ENCODE measurements around the gene COL8A2.

COL8A2 gene

DNA sequence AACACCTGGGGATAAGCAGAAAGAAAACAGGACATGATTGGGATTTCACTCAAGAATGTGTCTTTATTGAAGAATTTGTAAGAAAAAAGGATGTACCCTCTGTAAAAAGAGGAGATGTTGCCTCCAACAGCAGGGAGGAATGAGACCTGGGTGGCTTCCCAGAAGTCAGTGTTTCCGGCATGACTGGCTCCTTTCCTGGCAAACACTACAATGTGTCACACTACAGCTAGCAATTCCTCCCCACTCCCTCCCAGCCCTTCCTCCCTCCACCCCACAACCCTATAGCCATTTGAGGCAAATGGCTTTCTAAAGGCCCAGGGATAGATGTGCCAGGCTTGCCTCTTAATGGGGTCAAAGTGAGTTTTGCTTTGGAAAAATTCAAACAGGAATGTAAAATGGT lies 11.5 kb upstream of the COL8A2 start:
- no peak for TF ChIP-seq CTCF (IDR thresholded peaks at IDR 0.05; ENCODE audit: control insufficient read depth, insufficient read depth, low read depth, low read length, missing control alignments)
- DNase-seq (ENCODE audit: low read depth): peak; percentile 66
- H3K4me3 ChIP-seq (ENCODE audit: control insufficient read depth, low read depth, low read length): no peak overlapping the region

DNA sequence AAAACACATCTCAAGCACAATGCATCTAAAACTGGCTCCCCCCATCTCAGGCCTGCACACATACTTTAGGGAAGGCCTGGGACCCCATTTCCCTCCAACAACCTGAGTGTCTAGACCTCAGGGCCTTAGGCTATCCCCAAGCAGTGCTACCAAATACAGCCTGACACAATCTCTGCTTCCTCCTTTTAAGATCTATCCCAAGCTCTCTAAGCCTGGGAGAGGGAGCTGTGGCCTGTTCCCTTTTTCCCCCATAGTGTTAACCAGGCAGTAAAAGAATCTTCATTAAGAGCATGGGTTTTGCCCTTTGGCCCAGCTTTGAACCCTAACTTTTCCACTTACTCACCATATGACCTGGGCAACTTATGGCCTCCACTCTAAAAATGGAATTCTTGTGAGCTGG lies 10.8 kb upstream of the COL8A2 start:
- no peak for TF ChIP-seq CTCF (IDR thresholded peaks at IDR 0.05; ENCODE audit: control insufficient read depth, insufficient read depth, low read depth, low read length, missing control alignments)
- H3K4me3 ChIP-seq (ENCODE audit: control insufficient read depth, low read depth, low read length): no peak overlapping the region
- DNase-seq (ENCODE audit: low read depth): no peak

- DNase-seq (ENCODE audit: low read depth): no peak
- H3K4me3 ChIP-seq (ENCODE audit: control insufficient read depth, low read depth, low read length): no peak overlapping the region
- no peak for TF ChIP-seq CTCF (IDR thresholded peaks at IDR 0.05; ENCODE audit: control insufficient read depth, insufficient read depth, low read depth, low read length, missing control alignments)
These were observed 10.3 kb upstream of the COL8A2 start for GRCh38 chr1:36135330-36135667.

DNA sequence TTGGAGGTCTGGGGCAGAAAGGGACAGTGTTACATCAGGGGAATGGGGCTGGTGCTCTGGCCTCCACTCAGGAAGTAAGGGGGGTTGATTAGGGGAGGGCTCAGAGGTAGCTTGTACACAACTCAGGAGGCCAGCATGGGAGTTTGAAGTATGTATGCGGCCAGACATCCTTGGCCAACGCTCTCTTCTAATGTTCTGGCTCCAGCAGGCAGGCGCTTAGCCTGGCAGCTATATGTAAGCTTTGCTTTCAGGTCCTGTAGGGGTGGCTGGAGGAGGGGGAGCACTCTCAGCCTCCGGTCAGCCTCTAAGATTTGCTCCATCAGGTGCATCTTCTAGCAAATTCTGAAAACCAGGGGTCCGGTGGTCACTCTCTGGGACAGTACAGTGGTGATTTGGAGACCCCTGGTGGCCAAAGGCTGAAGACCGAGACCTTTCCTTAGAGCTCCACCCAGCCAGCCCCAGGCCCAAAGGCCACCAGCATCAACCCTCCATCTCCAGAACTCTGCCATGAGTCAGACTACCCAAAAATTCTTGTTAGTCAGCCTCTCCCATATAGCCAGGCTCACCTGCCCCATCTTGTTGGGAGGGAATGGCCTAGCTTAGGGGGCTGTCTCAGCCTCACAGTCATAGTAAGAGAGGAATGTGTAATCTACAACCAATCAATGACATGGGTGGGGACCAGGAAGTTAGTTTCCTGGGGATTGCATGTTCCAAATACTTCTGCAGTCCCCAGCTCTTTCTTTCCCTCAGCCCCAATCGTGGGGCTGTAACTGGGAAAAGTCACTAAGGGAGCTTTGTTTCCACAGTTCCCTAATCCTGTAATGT lies 9.7 kb upstream of the COL8A2 start:
- peak; percentile 81 for TF ChIP-seq CTCF (IDR thresholded peaks at IDR 0.05; ENCODE audit: control insufficient read depth, insufficient read depth, low read depth, low read length, missing control alignments)
- DNase-seq (ENCODE audit: low read depth): no peak
- no peak overlapping the region for H3K4me3 ChIP-seq (ENCODE audit: control insufficient read depth, low read depth, low read length)

GRCh38 chr1:36134031-36134430 lies 9.0 kb upstream of the COL8A2 start:
- no peak for TF ChIP-seq CTCF (IDR thresholded peaks at IDR 0.05; ENCODE audit: control insufficient read depth, insufficient read depth, low read depth, low read length, missing control alignments)
- no peak for DNase-seq (ENCODE audit: low read depth)
- no peak overlapping the region for H3K4me3 ChIP-seq (ENCODE audit: control insufficient read depth, low read depth, low read length)

- H3K4me3 ChIP-seq (ENCODE audit: control insufficient read depth, low read depth, low read length): no peak overlapping the region
- no peak for TF ChIP-seq CTCF (IDR thresholded peaks at IDR 0.05; ENCODE audit: control insufficient read depth, insufficient read depth, low read depth, low read length, missing control alignments)
- DNase-seq (ENCODE audit: low read depth): peak; percentile 97
These were observed 8.5 kb upstream of the COL8A2 start for GRCh38 chr1:36133484-36133883.

Measured in AG09309 (cell line).